Astrocyte (in vitro differentiated cells and primary cell): ENCODE results near the gene IRF1. TPM values are rescaled to one million over a fixed set of nuclear protein-coding genes. Genes with fewer than 3 reads are reported as not detected.

Source experiments
- DNase-seq: peaks from one replicate; pipeline ENCODE4 v3.0.0-alpha.2; 2010; ENCODE audit warnings: low read depth
- FAIRE-seq: peaks from 2 replicates; lab custom pipeline; 2011; peaks lifted over from hg19 to GRCh38; lab: Jason Lieb, UNC
- H2AFZ ChIP-seq: 2 replicates; pipeline ENCODE4 v1.6.0; 2012; ENCODE audit warnings: low read depth, low read length, inconsistent platforms
- H3K27ac ChIP-seq: 2 replicates; pipeline ENCODE4 v1.5.1; 2011; ENCODE audit warnings: low read depth, low read length, inconsistent platforms
- H3K27me3 ChIP-seq: 2 replicates; pipeline ENCODE4 v1.6.0; 2011; ENCODE audit warnings: low read length, inconsistent platforms; ENCODE audit not compliant: insufficient read depth
- H3K36me3 ChIP-seq: 2 replicates; pipeline ENCODE4 v1.5.1; 2011; ENCODE audit warnings: low read length, inconsistent platforms; ENCODE audit not compliant: insufficient read depth
- H3K4me1 ChIP-seq: 2 replicates; pipeline ENCODE4 v1.5.1; 2011; ENCODE audit warnings: low read length, inconsistent platforms; ENCODE audit not compliant: insufficient read depth
- H3K4me2 ChIP-seq: 2 replicates; pipeline ENCODE4 v1.6.0; 2012; ENCODE audit warnings: low read length, inconsistent platforms
- H3K4me3 ChIP-seq: 2 replicates; pipeline ENCODE4 v1.5.1; 2011; ENCODE audit warnings: low read depth, mild to moderate bottlenecking, low read length, inconsistent platforms; ENCODE audit not compliant: insufficient read depth
- H3K79me2 ChIP-seq: 2 replicates; pipeline ENCODE4 v1.6.0; 2012; ENCODE audit warnings: mild to moderate bottlenecking, low read length, inconsistent platforms; ENCODE audit not compliant: insufficient read depth
- H3K9ac ChIP-seq: 2 replicates; pipeline ENCODE4 v1.6.0; 2012; ENCODE audit warnings: mild to moderate bottlenecking, low read length, inconsistent platforms
- H3K9me3 ChIP-seq: 2 replicates; pipeline ENCODE4 v1.5.1; 2012; ENCODE audit warnings: low read depth, mild to moderate bottlenecking, low read length, inconsistent platforms; ENCODE audit not compliant: insufficient read depth
- H4K20me1 ChIP-seq: 2 replicates; pipeline ENCODE4 v1.6.0; 2012; ENCODE audit warnings: low read length, inconsistent platforms; ENCODE audit not compliant: insufficient read depth
- H3K27ac Mint-ChIP-seq: one replicate; pipeline ENCODE4 v1.8.0; 2021; ENCODE audit warnings: mild to moderate bottlenecking, mixed read lengths; ENCODE audit not compliant: unreplicated experiment
- H3K27me3 Mint-ChIP-seq: one replicate; pipeline ENCODE4 v1.8.0; 2021; ENCODE audit warnings: low read depth, mixed read lengths; ENCODE audit not compliant: unreplicated experiment
- H3K36me3 Mint-ChIP-seq: one replicate; pipeline ENCODE4 v1.8.0; 2021; ENCODE audit warnings: low read depth, mixed read lengths; ENCODE audit not compliant: unreplicated experiment
- H3K4me1 Mint-ChIP-seq: one replicate; pipeline ENCODE4 v1.8.0; 2021; ENCODE audit warnings: low read depth, mixed read lengths; ENCODE audit not compliant: unreplicated experiment
- H3K4me3 Mint-ChIP-seq: one replicate; pipeline ENCODE4 v1.8.0; 2021; ENCODE audit warnings: mild to moderate bottlenecking, moderate library complexity, mixed read lengths; ENCODE audit not compliant: unreplicated experiment
- H3K9me3 Mint-ChIP-seq: one replicate; pipeline ENCODE4 v1.8.0; 2021; ENCODE audit warnings: mild to moderate bottlenecking, mixed read lengths; ENCODE audit not compliant: unreplicated experiment
- CTCF ChIP-seq: IDR thresholded peaks from 2 replicates; pipeline ENCODE4 v1.5.1; 2011; ENCODE audit warnings: low read depth, mild to moderate bottlenecking, inconsistent platforms, low read length, moderate library complexity; ENCODE audit not compliant: insufficient read depth
- EZH2 ChIP-seq: IDR thresholded peaks from 2 replicates; pipeline ENCODE4 v1.6.1; 2012; ENCODE audit warnings: mild to moderate bottlenecking, low read length, inconsistent platforms; ENCODE audit not compliant: insufficient read depth
- total RNA-seq: library from RNA; stranded (reverse); gene quantifications from 2 replicates; pipeline ENCODE4 v1.2.1, GENCODE V29; 2021

IRF1 gene
- total RNA-seq, 1 donor from 2014 or later, result 39.7 TPM

DNA sequence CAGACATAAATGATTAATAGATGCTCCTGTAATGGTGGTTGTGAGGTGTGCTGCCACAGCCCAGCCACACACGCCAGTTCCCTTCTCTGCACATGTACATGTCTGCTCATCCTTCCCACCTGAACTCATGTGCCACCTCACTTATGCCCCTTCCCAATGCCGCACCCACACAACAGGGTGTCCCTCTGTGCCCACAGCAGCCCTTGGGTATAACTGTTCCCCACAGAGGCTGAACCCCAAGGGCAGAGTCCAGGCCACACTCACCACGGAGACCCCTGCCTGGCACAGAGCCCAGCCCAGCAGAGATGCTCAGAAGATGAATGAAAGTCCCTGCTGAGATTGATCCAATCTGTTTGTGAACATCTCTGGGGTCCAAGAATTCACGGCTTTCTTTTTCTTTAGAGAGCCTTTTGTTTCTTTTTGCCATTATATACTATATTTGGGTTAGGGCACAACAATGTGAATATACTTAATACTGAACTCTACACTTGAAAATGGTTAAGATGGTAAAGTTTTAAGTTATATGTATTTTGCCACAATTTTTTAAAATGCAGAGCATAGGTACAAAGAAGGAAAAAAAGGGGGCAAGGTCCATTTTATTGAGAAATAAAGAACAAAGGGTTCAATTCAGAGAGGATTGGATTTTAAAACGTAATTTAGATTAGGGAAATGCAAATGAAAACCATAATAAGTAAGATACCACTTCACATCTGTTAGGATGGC lies 29.6 kb downstream of the IRF1 start:
- no peak overlapping the region for H2AFZ ChIP-seq
- no peaks in the 10 kb centered on the region for H3K36me3 ChIP-seq
- no peak overlapping the region for H3K9ac ChIP-seq
- Mint-ChIP-seq H3K27me3 (no peaks in the 10 kb centered on the region), H3K4me3 (no peak overlapping the region), H3K9me3 (no peaks in the 10 kb centered on the region), H3K4me1 (peaks cover 72% of the 10 kb centered on the region), H3K36me3 (peaks cover 7% of the 10 kb centered on the region), H3K27ac (peak overlapping the region; percentile 100)
- no peaks in the 10 kb centered on the region for H3K9me3 ChIP-seq
- DNase-seq (no peak), FAIRE-seq (no peak)
- H4K20me1 ChIP-seq, result no peaks in the 10 kb centered on the region
- H3K27ac ChIP-seq, result no peak overlapping the region
- H3K27me3 ChIP-seq, result no peaks in the 10 kb centered on the region
- peaks cover 49% of the 10 kb centered on the region for H3K4me1 ChIP-seq
- no peak for TF ChIP-seq EZH2
- no peak overlapping the region for H3K4me2 ChIP-seq
- no peak overlapping the region for H3K4me3 ChIP-seq
- H3K79me2 ChIP-seq, result no peaks in the 10 kb centered on the region

- Mint-ChIP-seq H3K27ac (peak overlapping the region; percentile 100), H3K27me3 (no peaks in the 10 kb centered on the region), H3K9me3 (no peaks in the 10 kb centered on the region), H3K4me3 (no peak overlapping the region), H3K4me1 (peaks cover 72% of the 10 kb centered on the region), H3K36me3 (peaks cover 9% of the 10 kb centered on the region)
- FAIRE-seq (no peak), DNase-seq (no peak)
- H3K4me3 ChIP-seq, result no peak overlapping the region
- peak overlapping the region; percentile 65 for H3K4me2 ChIP-seq
- TF ChIP-seq EZH2, result no peak
- no peaks in the 10 kb centered on the region for H3K27me3 ChIP-seq
- H3K27ac ChIP-seq, result peak overlapping the region; percentile 78
- no peaks in the 10 kb centered on the region for H3K9me3 ChIP-seq
- no peaks in the 10 kb centered on the region for H3K79me2 ChIP-seq
- no peaks in the 10 kb centered on the region for H4K20me1 ChIP-seq
- no peaks in the 10 kb centered on the region for H3K36me3 ChIP-seq
- peaks cover 48% of the 10 kb centered on the region for H3K4me1 ChIP-seq
- peak overlapping the region; percentile 52 for H3K9ac ChIP-seq
- no peak overlapping the region for H2AFZ ChIP-seq
Observed at GRCh38 chr5:132459983-132460838, 30.4 kb downstream of the IRF1 start.

DNA sequence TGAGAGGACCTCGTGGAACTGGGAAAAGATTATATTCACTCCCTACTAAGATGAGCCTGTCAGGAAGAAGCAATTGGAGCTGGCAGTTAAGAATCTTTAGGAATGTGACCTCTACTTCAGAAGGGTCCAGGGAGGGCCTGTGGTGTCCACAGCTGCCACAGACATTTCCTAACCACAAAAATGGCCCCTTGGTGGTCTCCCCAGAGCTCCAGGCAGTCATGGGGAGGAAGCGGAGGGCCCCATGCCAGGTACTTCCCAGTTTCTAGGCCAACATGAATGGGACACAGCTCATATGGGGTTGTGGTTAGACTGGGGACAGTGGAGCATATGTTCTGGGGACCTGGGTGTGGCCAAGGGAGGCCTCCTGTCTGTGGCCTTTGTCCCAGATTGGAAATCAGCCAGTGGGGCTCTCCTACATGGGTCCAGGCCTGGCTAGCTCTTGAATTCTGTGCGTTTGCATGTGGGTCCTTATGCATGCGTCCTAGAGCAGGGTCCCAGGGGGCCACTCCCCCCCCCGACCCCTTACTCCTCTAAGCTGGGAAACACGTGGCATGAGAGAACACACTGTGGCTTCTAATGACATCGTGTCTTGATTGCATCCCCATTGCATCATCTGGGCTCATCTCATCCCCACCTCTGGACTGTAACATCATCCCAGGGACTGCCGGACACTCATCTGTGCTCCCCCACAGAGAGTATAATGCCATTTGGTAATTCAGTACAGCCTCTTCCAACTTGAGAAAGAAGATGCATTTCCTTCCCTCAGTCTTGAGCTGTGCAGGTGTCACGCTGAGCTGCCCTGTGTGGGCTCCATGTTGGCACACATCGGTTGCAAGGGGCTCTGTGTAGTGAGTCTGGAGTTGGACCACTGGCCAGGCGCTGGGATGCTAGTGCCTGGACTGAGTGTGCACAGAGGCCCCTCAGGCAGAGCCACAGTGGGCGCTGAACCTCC lies 31.3 kb downstream of the IRF1 start:
- Mint-ChIP-seq H3K27ac (peak overlapping the region; percentile 100), H3K36me3 (peaks cover 11% of the 10 kb centered on the region), H3K27me3 (no peaks in the 10 kb centered on the region), H3K4me3 (no peak overlapping the region), H3K9me3 (peaks cover 2% of the 10 kb centered on the region), H3K4me1 (peaks cover 63% of the 10 kb centered on the region)
- peaks cover 44% of the 10 kb centered on the region for H3K4me1 ChIP-seq
- no peaks in the 10 kb centered on the region for H3K27me3 ChIP-seq
- FAIRE-seq (no peak), DNase-seq (peak; percentile 85)
- no peaks in the 10 kb centered on the region for H3K9me3 ChIP-seq
- H4K20me1 ChIP-seq, result no peaks in the 10 kb centered on the region
- H3K4me3 ChIP-seq, result no peak overlapping the region
- TF ChIP-seq CTCF, result no peak
- no peak for TF ChIP-seq EZH2
- H3K36me3 ChIP-seq, result no peaks in the 10 kb centered on the region
- H3K27ac ChIP-seq, result peak overlapping the region; percentile 78
- no peaks in the 10 kb centered on the region for H3K79me2 ChIP-seq
- H3K9ac ChIP-seq, result peak overlapping the region; percentile 52
- H2AFZ ChIP-seq, result no peak overlapping the region
- H3K4me2 ChIP-seq, result peak overlapping the region; percentile 65
